HG03175 (cell line): ENCODE results near the gene CAMK2G.

ENCODE experiments used
- ATAC-seq: cut with Tn5 transposase; IDR thresholded peaks from one replicate; pipeline ENCODE4 v1.9.1; 2021; ENCODE audit warnings: mild to moderate bottlenecking, moderate library complexity; ENCODE audit not compliant: unreplicated experiment

The CAMK2G gene

DNA sequence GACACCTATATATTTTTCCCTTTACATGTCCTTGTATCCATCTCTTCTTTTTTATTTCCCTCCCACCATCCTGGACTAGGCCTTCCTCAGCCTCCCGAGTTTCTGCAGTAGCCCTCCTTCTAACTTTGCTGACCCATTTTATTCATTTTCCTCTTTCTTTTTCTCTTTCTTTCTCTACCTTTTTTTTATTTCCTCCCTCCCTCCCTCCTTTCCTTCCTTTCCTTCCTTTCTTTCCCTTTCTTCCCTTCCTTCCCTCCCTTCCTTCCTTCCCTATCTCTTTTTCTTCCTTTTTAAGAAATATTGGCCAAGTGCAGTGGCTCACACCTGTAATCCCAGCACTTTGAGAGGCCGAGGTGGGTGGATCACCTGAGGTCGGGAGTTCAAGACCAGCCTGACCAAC lies 9.7 kb upstream of the CAMK2G start:
- ATAC-seq = no peak

- no peak for ATAC-seq
These were observed 7.0 kb upstream of the CAMK2G start for GRCh38 chr10:73881221-73881919.

DNA sequence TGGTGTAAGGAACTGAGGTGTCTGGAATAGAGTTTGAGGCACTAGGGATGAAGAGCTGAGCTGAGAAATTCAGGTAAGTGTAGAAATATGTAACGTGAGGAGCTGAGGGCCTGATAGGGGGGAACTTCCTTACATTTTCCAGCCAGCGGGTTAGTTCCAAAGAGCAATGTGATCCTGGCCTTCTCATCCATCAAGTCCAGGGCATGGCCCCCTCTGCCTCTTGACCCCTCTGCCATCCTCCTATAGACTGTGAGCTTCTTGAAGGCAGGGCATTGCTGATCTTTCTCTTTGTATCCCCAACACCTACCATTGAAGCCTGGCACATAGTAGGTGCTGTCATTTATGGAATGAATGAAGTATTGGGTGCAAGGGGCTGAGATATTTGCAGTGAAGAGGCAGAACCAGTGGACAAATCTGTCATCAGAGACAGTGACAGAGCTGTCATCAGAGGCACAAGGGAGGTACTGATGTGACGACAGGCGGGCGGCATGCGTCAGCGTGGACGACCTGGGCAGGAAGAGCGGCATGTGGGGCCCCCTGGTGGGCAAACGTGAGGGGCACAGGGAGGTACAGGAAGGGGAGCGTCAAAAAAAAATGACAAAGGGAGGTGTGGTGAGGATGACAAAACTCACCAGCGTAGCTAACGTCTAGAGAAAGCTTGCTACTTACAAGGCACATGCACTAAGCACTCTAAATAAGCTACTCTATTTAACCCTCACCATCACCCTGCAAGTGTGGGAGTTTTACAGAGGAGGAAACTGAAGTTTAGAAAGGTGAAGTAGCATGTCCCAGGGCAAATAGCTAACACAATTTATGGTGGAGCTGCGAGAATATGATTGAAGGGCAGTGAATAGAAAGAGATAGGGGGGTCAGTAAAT lies 5.2 kb upstream of the CAMK2G start:
- ATAC-seq = peak; percentile 93

DNA sequence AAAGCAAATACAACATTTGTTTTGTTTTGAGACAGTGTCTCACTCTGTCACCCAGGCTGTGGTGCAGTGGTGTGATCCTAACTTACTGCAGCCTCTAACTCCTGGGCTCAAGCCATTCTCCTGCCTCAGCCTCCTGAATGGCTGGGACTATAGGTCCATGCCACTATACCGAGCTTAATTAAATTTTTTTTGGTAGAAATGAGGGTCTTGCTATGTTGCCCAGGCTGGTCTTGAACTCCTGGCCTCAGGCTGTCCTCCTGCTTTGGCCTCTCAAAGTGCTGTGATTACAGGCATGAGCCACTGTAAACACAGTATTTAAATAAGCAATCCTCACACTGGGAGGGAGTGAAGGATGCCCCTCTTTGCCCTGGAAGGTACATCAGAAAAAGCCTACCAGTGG lies 4.0 kb upstream of the CAMK2G start:
- ATAC-seq = no peak

GRCh38 chr10:73877533-73878160 lies 3.3 kb upstream of the CAMK2G start:
- ATAC-seq = no peak

DNA sequence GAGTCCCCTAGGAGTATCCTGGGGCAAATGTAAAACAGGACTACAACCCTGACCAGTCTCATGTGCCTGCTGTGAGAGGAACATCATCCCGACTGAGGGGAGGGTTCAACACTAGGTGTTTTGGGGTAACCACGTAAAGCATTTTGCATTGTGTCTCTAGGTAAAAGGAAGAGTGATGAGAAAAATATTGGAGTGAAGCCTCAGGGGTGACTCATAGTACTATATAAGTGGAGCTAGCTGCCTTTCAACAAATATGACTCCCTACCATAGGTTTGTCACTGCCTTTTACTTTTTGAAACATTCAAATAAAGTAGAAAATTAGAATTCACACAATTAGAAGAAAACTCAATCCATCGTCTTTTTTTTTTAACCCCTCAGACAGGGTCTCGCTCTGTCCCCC lies 2.6 kb upstream of the CAMK2G start:
- no peak for ATAC-seq

- ATAC-seq = no peak
These were observed 2.2 kb upstream of the CAMK2G start for GRCh38 chr10:73876566-73876965.

DNA sequence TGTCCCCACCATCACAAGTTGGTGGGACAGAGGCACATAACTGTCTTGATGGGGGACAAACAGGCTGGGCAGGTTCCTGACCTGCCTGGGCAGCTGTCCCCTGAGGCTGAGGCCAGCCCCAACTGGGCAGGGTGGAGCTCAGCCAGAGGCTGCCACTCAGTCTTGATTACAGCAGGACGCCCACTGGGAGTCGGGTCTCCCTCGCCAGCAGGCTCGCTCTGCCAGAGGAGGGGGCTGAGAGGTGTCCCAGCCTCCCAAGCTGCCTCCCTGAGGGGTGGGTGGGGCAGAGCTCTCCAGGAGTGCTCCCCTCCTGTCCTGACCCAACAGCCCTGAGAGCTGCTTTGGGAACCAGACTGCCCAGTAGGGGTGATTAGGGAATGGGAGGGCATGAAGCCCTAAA lies 1.8 kb upstream of the CAMK2G start:
- no peak for ATAC-seq

DNA sequence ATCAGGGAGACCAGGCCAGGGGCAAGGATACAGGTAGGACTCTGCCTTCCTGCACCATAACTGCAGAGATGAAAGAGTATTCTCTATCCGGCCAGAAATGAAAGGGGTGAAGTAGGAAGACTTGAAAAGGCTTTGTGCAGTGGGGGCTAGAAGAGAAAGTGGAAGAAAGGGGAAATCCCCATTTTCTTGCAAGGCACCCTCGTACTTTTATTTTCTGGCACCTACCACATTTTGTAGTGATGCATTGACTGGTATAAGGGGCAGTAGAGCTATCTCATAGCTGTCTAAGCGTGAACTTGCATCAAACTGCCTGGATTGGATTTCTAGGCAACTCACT lies 752 bp upstream of the CAMK2G start:
- ATAC-seq = no peak

DNA sequence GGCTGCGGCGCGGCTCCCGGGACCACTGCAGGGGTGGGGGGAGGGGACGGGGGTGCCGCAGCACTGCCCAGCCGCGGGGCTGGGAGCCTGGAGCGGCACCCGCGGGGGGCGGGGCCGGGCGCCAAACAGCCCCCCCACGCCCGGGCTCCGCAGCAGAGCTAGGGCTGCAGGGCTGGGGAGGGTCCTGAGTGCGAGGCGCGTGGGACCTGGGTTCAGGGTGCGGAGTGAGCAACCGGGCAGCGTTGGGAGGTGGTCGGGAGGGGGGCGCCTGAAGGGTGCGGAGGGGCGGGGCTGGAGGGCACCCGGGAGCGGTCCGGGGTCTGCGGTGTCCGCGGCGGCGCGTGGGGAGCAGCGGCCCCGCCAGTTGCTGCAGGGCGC lies 528 bp downstream of the CAMK2G start:
- ATAC-seq = no peak

DNA sequence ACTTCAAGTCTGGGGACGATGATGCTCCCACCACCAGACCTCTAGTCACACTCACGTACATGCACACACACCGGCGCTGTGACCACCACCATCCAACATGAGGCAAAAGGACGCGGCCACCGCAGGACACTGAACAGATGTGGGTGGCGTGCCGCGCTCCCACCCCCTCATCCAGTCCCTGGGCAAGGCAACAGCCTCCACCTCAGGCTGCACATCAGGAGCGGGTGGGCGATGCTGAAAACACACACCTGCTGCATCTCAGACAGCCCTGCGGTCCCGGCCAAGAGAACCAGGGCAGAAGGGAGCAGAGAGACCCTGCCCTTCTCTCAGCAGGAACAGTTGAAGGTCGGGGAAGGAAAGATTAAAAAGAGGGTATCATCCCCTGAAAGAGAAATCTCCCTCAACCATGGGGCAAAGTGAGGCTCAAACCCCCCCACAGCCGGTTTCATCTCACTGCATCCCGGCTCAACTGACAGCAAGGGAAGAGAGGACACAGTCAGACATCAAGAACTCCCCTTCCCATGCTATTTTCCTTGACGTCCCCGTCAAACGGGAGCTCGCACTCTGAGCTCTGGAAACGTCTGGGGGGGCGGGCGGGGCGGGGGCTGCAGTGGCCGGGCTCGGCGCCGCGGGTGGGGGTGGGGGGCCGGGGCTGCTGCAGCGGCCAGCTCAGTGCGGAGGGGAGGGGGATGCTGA lies 1.1 kb downstream of the CAMK2G start:
- ATAC-seq = no peak

- ATAC-seq = no peak
These were observed 2.1 kb downstream of the CAMK2G start for GRCh38 chr10:73872190-73872710.

DNA sequence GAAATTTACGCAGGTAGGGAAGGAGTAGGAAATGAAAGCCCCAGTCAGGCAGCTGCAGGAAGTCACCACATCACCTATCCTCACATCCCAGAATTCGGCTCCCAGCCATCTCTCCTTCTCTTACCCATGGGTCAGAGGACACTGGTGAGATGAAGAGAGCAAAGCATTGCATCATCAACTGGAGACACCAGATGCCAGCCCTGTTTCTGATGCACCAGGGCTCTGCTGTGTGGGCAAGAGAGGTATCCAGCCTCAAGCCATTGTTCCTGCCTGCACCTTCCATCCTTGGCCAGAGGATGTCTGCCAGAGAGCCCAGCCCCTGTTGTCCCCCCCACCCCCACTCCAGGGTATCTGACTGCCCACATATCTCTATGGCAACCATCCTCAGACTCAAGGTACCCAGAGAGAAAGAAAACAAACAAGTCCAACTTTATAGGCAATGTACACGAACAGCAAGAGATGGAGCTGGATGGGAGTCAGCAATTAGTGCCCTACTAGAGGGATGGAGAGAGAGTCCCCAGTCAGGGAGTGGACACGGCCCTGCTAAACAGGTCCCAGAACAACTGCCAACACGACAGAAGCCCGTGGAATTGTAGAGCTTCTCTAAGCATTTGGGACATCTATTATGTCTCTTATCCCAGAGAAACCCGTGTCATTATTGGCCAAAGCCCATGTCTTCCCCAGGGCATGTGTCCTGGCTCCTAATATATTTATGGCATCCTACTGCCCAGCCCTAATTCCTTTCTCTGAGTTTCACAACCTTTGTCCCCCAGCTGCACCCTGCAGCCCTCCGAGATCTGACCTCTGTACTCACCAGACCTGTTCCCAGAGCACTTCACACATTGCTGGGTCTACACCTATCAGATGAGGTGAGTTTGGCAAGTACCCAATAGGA lies 2.8 kb downstream of the CAMK2G start:
- ATAC-seq = no peak

- no peak for ATAC-seq
These were observed 5.6 kb downstream of the CAMK2G start for GRCh38 chr10:73868655-73869195.

- ATAC-seq = no peak
These were observed 6.3 kb downstream of the CAMK2G start for GRCh38 chr10:73867871-73868631.

DNA sequence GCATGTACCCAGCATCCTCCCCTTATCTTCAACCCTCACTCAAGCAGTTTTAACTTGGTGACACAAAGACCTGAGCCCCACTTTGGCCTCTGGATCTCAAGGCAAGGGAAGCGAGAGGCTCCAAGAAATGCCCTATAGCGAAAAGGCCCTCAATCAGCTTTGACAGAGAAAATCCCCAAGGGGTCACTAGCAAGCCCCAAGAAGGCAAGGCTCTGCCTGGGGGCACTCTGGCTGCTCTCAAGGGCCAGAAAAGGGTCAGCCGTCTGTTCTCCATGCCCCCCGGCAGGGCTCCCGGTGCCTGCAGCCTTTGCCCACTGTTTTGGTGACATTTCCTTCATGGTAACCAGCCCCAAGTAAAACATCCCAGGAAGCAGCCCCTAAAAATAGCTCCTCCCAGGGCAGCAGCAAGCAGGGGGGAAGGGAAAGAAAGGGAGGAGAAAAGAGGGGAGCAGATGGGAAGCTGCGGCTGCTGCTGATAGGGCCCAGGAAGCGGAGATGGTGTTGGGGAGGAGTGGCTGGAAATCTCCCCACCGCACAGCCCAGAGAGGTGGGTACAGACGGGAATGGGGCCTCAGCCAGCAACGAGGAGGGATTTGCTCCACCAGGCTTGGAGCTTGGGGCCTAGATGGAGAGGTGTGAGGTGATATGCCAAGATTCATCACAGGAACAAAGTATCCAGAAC lies 7.1 kb downstream of the CAMK2G start:
- ATAC-seq = no peak

- no peak for ATAC-seq
These were observed 7.7 kb downstream of the CAMK2G start for GRCh38 chr10:73866621-73867020.
